Stimulated activated CD8-positive, alpha-beta memory T cell treated with anti-CD3 and anti-CD28 coated beads, Interleukin-2, amount 100 ng/mL, for 1 hour (primary cell): ENCODE data around the gene ST8SIA6.
"Not testable (repeated sequence)": the region's sequence is repeated elsewhere in the genome, so short reads cannot be mapped to it uniquely, and the experiment has no call there.

ENCODE experiments used
- DNase-seq, 2 donors: peaks; one replicate each; pipeline ENCODE4 v3.0.0-alpha.2; 2020; ENCODE audit warnings: low read depth in 2 of 2

ST8SIA6 gene

GRCh38 chr10:17427201-17427600 is 27.2 kb downstream of the ST8SIA6 start:
- DNase-seq, result no peak

GRCh38 chr10:17426263-17426750 is 28.1 kb downstream of the ST8SIA6 start:
- no peak for DNase-seq

- DNase-seq, result peak in 1 of 2 donors; percentile 6
Observed at GRCh38 chr10:17425584-17426262, 28.7 kb downstream of the ST8SIA6 start.

- DNase-seq, result no peak
Observed at GRCh38 chr10:17423632-17424186, 30.7 kb downstream of the ST8SIA6 start.

GRCh38 chr10:17422931-17423330 is 31.5 kb downstream of the ST8SIA6 start:
- no peak for DNase-seq

GRCh38 chr10:17418249-17418648 is 36.1 kb downstream of the ST8SIA6 start:
- DNase-seq, result no peak

- DNase-seq, result no peak
Observed at GRCh38 chr10:17416442-17417211, 37.8 kb downstream of the ST8SIA6 start.

GRCh38 chr10:17415046-17415658 is 39.2 kb downstream of the ST8SIA6 start:
- no peak for DNase-seq

GRCh38 chr10:17414484-17414883 is 39.9 kb downstream of the ST8SIA6 start:
- no peak for DNase-seq

- no peak for DNase-seq
Observed at GRCh38 chr10:17413876-17414275, 40.5 kb downstream of the ST8SIA6 start.

- no peak for DNase-seq
Observed at GRCh38 chr10:17412323-17412722, 42.1 kb downstream of the ST8SIA6 start.

GRCh38 chr10:17410907-17411306 is 43.5 kb downstream of the ST8SIA6 start:
- DNase-seq, result no peak

- no peak for DNase-seq
Observed at GRCh38 chr10:17409170-17409733, 45.1 kb downstream of the ST8SIA6 start.

- DNase-seq, result no peak
Observed at GRCh38 chr10:17407047-17407446, 47.3 kb downstream of the ST8SIA6 start.

GRCh38 chr10:17406036-17406834 is 48.2 kb downstream of the ST8SIA6 start:
- DNase-seq, result no peak

- no peak for DNase-seq
Observed at GRCh38 chr10:17403161-17403560, 51.2 kb downstream of the ST8SIA6 start.

GRCh38 chr10:17402040-17402439 is 52.4 kb downstream of the ST8SIA6 start:
- not testable (repeated sequence) for DNase-seq

- no peak for DNase-seq
Observed at GRCh38 chr10:17396004-17396403, 58.4 kb downstream of the ST8SIA6 start.

- no peak for DNase-seq
Observed at GRCh38 chr10:17394854-17395253, 59.5 kb downstream of the ST8SIA6 start.

- no peak for DNase-seq
Observed at GRCh38 chr10:17387861-17388503, 66.4 kb downstream of the ST8SIA6 start.

GRCh38 chr10:17386616-17387075 is 67.7 kb downstream of the ST8SIA6 start:
- DNase-seq, result no peak
